ENCODE results near the gene RNF150.

The RNF150 gene

GRCh38 chr4:141021397-141022110, 111.7 kb downstream of the RNF150 start:
- DNase-seq = no peak

- no peak for DNase-seq
These were observed 112.4 kb downstream of the RNF150 start for GRCh38 chr4:141020801-141021261.

- DNase-seq = no peak
These were observed 113.5 kb downstream of the RNF150 start for GRCh38 chr4:141019768-141020167.

GRCh38 chr4:141016117-141016798, 117.0 kb downstream of the RNF150 start:
- DNase-seq = no peak

- no peak for DNase-seq
These were observed 119.4 kb downstream of the RNF150 start for GRCh38 chr4:141013899-141014298.

- no peak for DNase-seq
These were observed 121.4 kb downstream of the RNF150 start for GRCh38 chr4:141011901-141012315.

- DNase-seq = no peak
These were observed 123.3 kb downstream of the RNF150 start for GRCh38 chr4:141009931-141010330.

- no peak for DNase-seq
These were observed 124.1 kb downstream of the RNF150 start for GRCh38 chr4:141009129-141009528.

- DNase-seq = no peak
These were observed 126.9 kb downstream of the RNF150 start for GRCh38 chr4:141006242-141006802.

- no peak for DNase-seq
These were observed 128.4 kb downstream of the RNF150 start for GRCh38 chr4:141004823-141005222.

- DNase-seq = no peak
These were observed 130.1 kb downstream of the RNF150 start for GRCh38 chr4:141003193-141003592.

GRCh38 chr4:141002323-141002805, 130.9 kb downstream of the RNF150 start:
- no peak for DNase-seq

GRCh38 chr4:140996766-140997165, 136.5 kb downstream of the RNF150 start:
- no peak for DNase-seq

- no peak for DNase-seq
These were observed 138.2 kb downstream of the RNF150 start for GRCh38 chr4:140995058-140995457.

- DNase-seq = no peak
These were observed 139.3 kb downstream of the RNF150 start for GRCh38 chr4:140994015-140994414.

- no peak for DNase-seq
These were observed 139.9 kb downstream of the RNF150 start for GRCh38 chr4:140993370-140993769.

GRCh38 chr4:140989944-140990343, 143.3 kb downstream of the RNF150 start:
- no peak for DNase-seq

- no peak for DNase-seq
These were observed 147.2 kb downstream of the RNF150 start for GRCh38 chr4:140986045-140986444.

GRCh38 chr4:140982613-140983340, 150.5 kb downstream of the RNF150 start:
- no peak for DNase-seq

GRCh38 chr4:140980426-140981200, 152.7 kb downstream of the RNF150 start:
- DNase-seq = no peak

- DNase-seq = no peak
These were observed 156.5 kb downstream of the RNF150 start for GRCh38 chr4:140976768-140977167.

GRCh38 chr4:140971077-140971792, 162.0 kb downstream of the RNF150 start:
- no peak for DNase-seq

Data from stimulated activated CD4-positive, alpha-beta T cell treated with anti-CD3 and anti-CD28 coated beads, Interleukin-1b, Interleukin-23, amount 100 ng/mL, for 48 hours (primary cell).